ENCODE measurements around the gene MXD1.

DNA sequence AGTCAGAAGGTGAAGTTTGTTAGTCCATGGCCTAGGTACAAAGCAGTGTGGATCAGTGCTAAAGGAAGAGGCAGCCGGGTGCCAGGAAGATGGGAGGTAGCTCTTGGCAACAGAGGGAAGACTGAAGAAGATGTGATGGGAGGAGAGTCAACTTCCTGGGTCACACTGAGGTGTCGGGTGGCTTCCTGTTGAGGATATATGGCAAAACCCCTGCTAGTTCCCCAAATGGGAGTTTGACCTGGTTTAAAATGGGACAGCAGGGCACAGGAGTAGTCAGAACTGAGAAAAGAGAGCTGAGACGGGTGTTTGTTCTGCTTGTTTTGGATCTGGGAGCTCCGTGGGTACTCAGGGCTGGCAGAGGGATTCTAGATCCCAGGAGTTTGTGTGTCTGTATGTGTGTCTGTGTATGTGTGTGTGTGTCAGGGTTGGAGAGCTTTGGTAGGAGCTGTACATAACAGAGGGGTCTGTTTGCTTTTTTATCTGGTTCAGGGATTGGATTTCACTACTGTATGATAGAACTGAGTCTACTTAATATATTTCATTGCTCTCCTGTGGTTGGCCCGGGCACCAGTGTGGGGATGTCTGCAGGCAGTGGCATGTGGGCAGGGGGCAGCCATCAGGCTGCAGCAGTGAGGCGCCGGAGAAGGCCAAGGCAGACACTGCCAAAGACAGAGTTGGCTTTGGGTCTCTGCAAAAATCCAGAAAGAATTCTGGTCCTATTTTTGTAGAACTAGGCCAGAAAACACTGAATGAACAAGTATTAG, 17.1 kb downstream of the MXD1 start:
- TF ChIP-seq POLR2A (IDR thresholded peaks at IDR 0.05; ENCODE audit: low read depth, low read length) (no peak), POLR2AphosphoS5 (IDR thresholded peaks at IDR 0.05; ENCODE audit: low read depth, low read length) (no peak)
